Neural progenitor cell (in vitro differentiated cells): ENCODE measurements around the gene TMEM50B.

Experiments used
- EZH2 ChIP-seq: fragments of 200-600 bp; sonication (generic); IDR thresholded peaks from 2 replicates; pipeline ENCODE4 v1.6.1; 2017; ENCODE audit warnings: antibody characterized with exemption, mild to moderate bottlenecking, moderate library complexity
- EZH2phosphoT487 ChIP-seq: fragments of 200-600 bp; sonication (generic); IDR thresholded peaks from 2 replicates; pipeline ENCODE4 v1.6.1; 2017; ENCODE audit warnings: antibody characterized with exemption
- TF ChIP-seq, protein P1 (sequence below): fragments of 200-600 bp; sonication (generic); IDR thresholded peaks from 2 replicates; pipeline ENCODE4 v1.5.1; 2017; ENCODE audit warnings: antibody characterized with exemption, mild to moderate bottlenecking

- TF ChIP-seq, protein P1, sequence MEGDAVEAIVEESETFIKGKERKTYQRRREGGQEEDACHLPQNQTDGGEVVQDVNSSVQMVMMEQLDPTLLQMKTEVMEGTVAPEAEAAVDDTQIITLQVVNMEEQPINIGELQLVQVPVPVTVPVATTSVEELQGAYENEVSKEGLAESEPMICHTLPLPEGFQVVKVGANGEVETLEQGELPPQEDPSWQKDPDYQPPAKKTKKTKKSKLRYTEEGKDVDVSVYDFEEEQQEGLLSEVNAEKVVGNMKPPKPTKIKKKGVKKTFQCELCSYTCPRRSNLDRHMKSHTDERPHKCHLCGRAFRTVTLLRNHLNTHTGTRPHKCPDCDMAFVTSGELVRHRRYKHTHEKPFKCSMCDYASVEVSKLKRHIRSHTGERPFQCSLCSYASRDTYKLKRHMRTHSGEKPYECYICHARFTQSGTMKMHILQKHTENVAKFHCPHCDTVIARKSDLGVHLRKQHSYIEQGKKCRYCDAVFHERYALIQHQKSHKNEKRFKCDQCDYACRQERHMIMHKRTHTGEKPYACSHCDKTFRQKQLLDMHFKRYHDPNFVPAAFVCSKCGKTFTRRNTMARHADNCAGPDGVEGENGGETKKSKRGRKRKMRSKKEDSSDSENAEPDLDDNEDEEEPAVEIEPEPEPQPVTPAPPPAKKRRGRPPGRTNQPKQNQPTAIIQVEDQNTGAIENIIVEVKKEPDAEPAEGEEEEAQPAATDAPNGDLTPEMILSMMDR = no peak
- TF ChIP-seq EZH2 (no peak), EZH2phosphoT487 (no peak)
These were observed 20.9 kb downstream of the TMEM50B start for GRCh38 chr21:33458861-33459260.
